ENCODE data around the gene SLC9A9. TPM values are rescaled to one million over a fixed set of nuclear protein-coding genes. Genes with fewer than 3 reads are reported as not detected.

The SLC9A9 gene
- total RNA-seq, 6 experiments from 2014 or later: 1.3 to 6.3 (median 3.0) TPM

- no peaks in the 10 kb centered on the region for H3K36me3 ChIP-seq
- no peaks in the 10 kb centered on the region for H3K9me3 ChIP-seq
- TF ChIP-seq CTCF (IDR thresholded peaks at IDR 0.05): no peak
- no peak for TF ChIP-seq POLR2A (IDR thresholded peaks at IDR 0.05)
- ATAC-seq: peak in 1 of 4 donors; percentile 39
- DNase-seq: peak in 1 of 3 donors; percentile 29
- no peak overlapping the region for H3K4me3 ChIP-seq
- no CpG with 5 or more reads among the region's 2 CpGs for WGBS (ENCODE audit: insufficient coverage, low coverage, low lambda C conversion rate, missing lambda C conversion rate)
- intact Hi-C loops (cut with DNase I): no loop called here
- H3K27ac ChIP-seq: no peak overlapping the region
- no peaks in the 10 kb centered on the region for H3K27me3 ChIP-seq
- H3K4me1 ChIP-seq: no peaks in the 10 kb centered on the region
Observed at GRCh38 chr3:143464850-143465249, 383.4 kb downstream of the SLC9A9 start.

GRCh38 chr3:143455480-143455879 is 392.8 kb downstream of the SLC9A9 start:
- no peak overlapping the region for H3K27ac ChIP-seq
- no peak for DNase-seq
- no peaks in the 10 kb centered on the region for H3K4me1 ChIP-seq
- H3K9me3 ChIP-seq: no peaks in the 10 kb centered on the region
- no peaks in the 10 kb centered on the region for H3K27me3 ChIP-seq
- H3K36me3 ChIP-seq: no peaks in the 10 kb centered on the region
- no peak overlapping the region for H3K4me3 ChIP-seq
- no peak for ATAC-seq
- intact Hi-C loops (cut with DNase I): no loop called here
- no peak for TF ChIP-seq CTCF (IDR thresholded peaks at IDR 0.05)
- no peak for TF ChIP-seq POLR2A (IDR thresholded peaks at IDR 0.05)

- no peak overlapping the region for H3K27ac ChIP-seq
- no peak for DNase-seq
- intact Hi-C loops (cut with DNase I): no loop called here
- ATAC-seq: peak in 1 of 4 donors; percentile 38
- no peaks in the 10 kb centered on the region for H3K9me3 ChIP-seq
- no peaks in the 10 kb centered on the region for H3K36me3 ChIP-seq
- WGBS (ENCODE audit: insufficient coverage, low coverage, low lambda C conversion rate, missing lambda C conversion rate): 80% methylated on average over 1 of the region's 1 CpG
- TF ChIP-seq POLR2A (IDR thresholded peaks at IDR 0.05) (no peak), CTCF (IDR thresholded peaks at IDR 0.05) (no peak)
- no peaks in the 10 kb centered on the region for H3K4me1 ChIP-seq
- H3K27me3 ChIP-seq: no peaks in the 10 kb centered on the region
- H3K4me3 ChIP-seq: no peak overlapping the region
Observed at GRCh38 chr3:143450632-143451031, 397.6 kb downstream of the SLC9A9 start.

GRCh38 chr3:143447491-143447890 is 400.8 kb downstream of the SLC9A9 start:
- ATAC-seq (no peak), DNase-seq (no peak)
- no peak overlapping the region for H3K27ac ChIP-seq
- intact Hi-C loops (cut with DNase I): no loop called here
- no peaks in the 10 kb centered on the region for H3K27me3 ChIP-seq
- TF ChIP-seq CTCF (IDR thresholded peaks at IDR 0.05) (no peak), POLR2A (IDR thresholded peaks at IDR 0.05) (no peak)
- no peaks in the 10 kb centered on the region for H3K4me1 ChIP-seq
- no peaks in the 10 kb centered on the region for H3K9me3 ChIP-seq
- WGBS (ENCODE audit: insufficient coverage, low coverage, low lambda C conversion rate, missing lambda C conversion rate): 71% methylated on average over 5 of the region's 5 CpGs
- no peaks in the 10 kb centered on the region for H3K36me3 ChIP-seq
- no peak overlapping the region for H3K4me3 ChIP-seq

GRCh38 chr3:143445118-143445517 is 403.1 kb downstream of the SLC9A9 start:
- no peak for TF ChIP-seq POLR2A (IDR thresholded peaks at IDR 0.05)
- no peak for TF ChIP-seq CTCF (IDR thresholded peaks at IDR 0.05)
- Histone ChIP-seq H3K4me1 (no peaks in the 10 kb centered on the region), H3K27me3 (no peaks in the 10 kb centered on the region), H3K27ac (no peak overlapping the region), H3K9me3 (no peaks in the 10 kb centered on the region), H3K4me3 (no peak overlapping the region), H3K36me3 (no peaks in the 10 kb centered on the region)
- ATAC-seq (no peak), DNase-seq (no peak)
- WGBS (ENCODE audit: insufficient coverage, low coverage, low lambda C conversion rate, missing lambda C conversion rate): 61% methylated on average over 2 of the region's 2 CpGs
- intact Hi-C loops (cut with DNase I): no loop called here

All from right lobe of liver (tissue), 6 donors.